ENCODE measurements around the gene TASOR2.

TASOR2 gene

GRCh38 chr10:5684971-5685763, 529 bp downstream of the TASOR2 start:
- peak in 1 of 2 experiments; percentile 44 for DNase-seq

GRCh38 chr10:5685764-5686240, 1.2 kb downstream of the TASOR2 start:
- DNase-seq: no peak

- no peak for DNase-seq
Observed at GRCh38 chr10:5688587-5688986, 3.9 kb downstream of the TASOR2 start.

- DNase-seq: no peak
Observed at GRCh38 chr10:5691786-5692185, 7.1 kb downstream of the TASOR2 start.

- DNase-seq: peak; percentile 42 to 69
Observed at GRCh38 chr10:5692461-5693358, 8.1 kb downstream of the TASOR2 start.

GRCh38 chr10:5694573-5694972, 9.9 kb downstream of the TASOR2 start:
- DNase-seq: no peak

- no peak for DNase-seq
Observed at GRCh38 chr10:5697342-5697741, 12.7 kb downstream of the TASOR2 start.

GRCh38 chr10:5698062-5698461, 13.4 kb downstream of the TASOR2 start:
- no peak for DNase-seq

- DNase-seq: no peak
Observed at GRCh38 chr10:5708356-5708755, 23.7 kb downstream of the TASOR2 start.

GRCh38 chr10:5709865-5710264, 25.2 kb downstream of the TASOR2 start:
- DNase-seq: no peak

- DNase-seq: no peak
Observed at GRCh38 chr10:5710859-5711258, 26.2 kb downstream of the TASOR2 start.

- DNase-seq: no peak
Observed at GRCh38 chr10:5711642-5712041, 27.0 kb downstream of the TASOR2 start.

- no peak for DNase-seq
Observed at GRCh38 chr10:5719546-5719945, 34.9 kb downstream of the TASOR2 start.

GRCh38 chr10:5720182-5720581, 35.5 kb downstream of the TASOR2 start:
- no peak for DNase-seq

GRCh38 chr10:5723692-5724091, 39.1 kb downstream of the TASOR2 start:
- no peak for DNase-seq

GRCh38 chr10:5730766-5731165, 46.1 kb downstream of the TASOR2 start:
- DNase-seq: no peak

GRCh38 chr10:5731559-5731958, 46.9 kb downstream of the TASOR2 start:
- DNase-seq: no peak

- no peak for DNase-seq
Observed at GRCh38 chr10:5732141-5732540, 47.5 kb downstream of the TASOR2 start.
